ENCODE data around the gene UBR2. TPM values are rescaled to one million over a fixed set of nuclear protein-coding genes. Genes with fewer than 3 reads are reported as not detected.

Gene UBR2
- total and polyA plus RNA-seq, 2 of the 13 experiments (the other 11 are each of a cell fraction or from before 2014, with no cell fraction given): 17.6 to 29.3 TPM

GRCh38 chr6:42563697-42564505, at the start of gene UBR2 (continued):
- TF ChIP-seq MTF1 (CRISPR knock-in tag; IDR thresholded peaks at IDR 0.05) (no peak), ZBTB20 (CRISPR knock-in tag; IDR thresholded peaks at IDR 0.05; ENCODE audit: borderline replicate concordance, low read depth) (peak; percentile 88; the same call in 1 of the 2 replicates), REPIN1 (CRISPR knock-in tag; IDR thresholded peaks at IDR 0.05; ENCODE audit: borderline replicate concordance, low read depth) (peak; percentile 96), SUZ12 (IDR thresholded peaks at IDR 0.05; ENCODE audit: low read depth, low read length) (peak; percentile 89), KLF15 (CRISPR knock-in tag; IDR thresholded peaks at IDR 0.05; ENCODE audit: borderline replicate concordance) (no peak), E2F1 (CRISPR knock-in tag; IDR thresholded peaks at IDR 0.05) (peak; percentile 93), IKZF1 (IDR thresholded peaks at IDR 0.05) (no peak), DPF2 (CRISPR knock-in tag; IDR thresholded peaks at IDR 0.05; ENCODE audit: borderline replicate concordance, low read depth) (no peak), ZSCAN30 (CRISPR knock-in tag; IDR thresholded peaks at IDR 0.05) (no peak), ADNP (CRISPR knock-in tag; IDR thresholded peaks at IDR 0.05) (no peak), PBX2 (CRISPR knock-in tag; IDR thresholded peaks at IDR 0.05) (no peak; the same call in 1 of the 2 replicates), IRF2 (CRISPR knock-in tag; IDR thresholded peaks at IDR 0.05) (peak; percentile 100), ZHX2 (IDR thresholded peaks at IDR 0.05; ENCODE audit: low read depth) (peak; percentile 88), ZHX2 (CRISPR knock-in tag; IDR thresholded peaks at IDR 0.05; ENCODE audit: borderline replicate concordance) (0 out of 2 replicates have a peak, but pooled peaks have one; percentile 21), ARNT (IDR thresholded peaks at IDR 0.05) (no peak), SRSF4 (IDR thresholded peaks at IDR 0.05; ENCODE audit: low read depth, low read length, poor library complexity, severe bottlenecking) (no peak), ZNF101 (CRISPR knock-in tag; IDR thresholded peaks at IDR 0.05; ENCODE audit: borderline replicate concordance, low read depth) (0 out of 2 replicates have a peak, but pooled peaks have one; percentile 30), TRAFD1 (CRISPR knock-in tag; IDR thresholded peaks at IDR 0.05; ENCODE audit: borderline replicate concordance) (no peak)
